SKM-1 treated with dmso at 0.1 percent for 144 hours (cell line): ENCODE data around the gene LIX1L.

ENCODE experiments used
- DNase-seq: peaks from one replicate; lab custom pipeline; 2025; ENCODE audit not compliant: unreplicated experiment; lab: John Stamatoyannopoulos, UW

LIX1L gene

DNA sequence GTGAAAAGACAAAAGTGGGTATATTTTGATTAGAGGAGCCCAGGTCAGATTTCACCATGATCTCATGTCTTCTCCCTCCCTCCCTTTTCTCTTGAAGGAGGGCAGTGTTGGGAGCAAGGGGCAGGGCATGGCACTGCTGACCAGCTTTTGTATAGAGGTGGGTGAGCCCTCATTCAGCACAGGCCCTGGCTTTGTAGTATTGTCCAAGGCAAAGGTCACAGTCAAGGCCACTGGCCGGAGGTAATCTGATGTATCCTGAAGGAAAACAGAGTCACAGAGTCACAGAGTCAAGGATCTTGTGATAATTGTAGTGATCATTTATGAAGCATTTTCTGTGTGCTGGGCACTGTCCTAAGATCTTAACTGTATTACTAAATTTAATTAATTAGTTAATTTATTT, 59.8 kb downstream of the LIX1L start:
- DNase-seq: no peak

GRCh38 chr1:145895471-145895870, 62.3 kb downstream of the LIX1L start:
- no peak for DNase-seq

DNA sequence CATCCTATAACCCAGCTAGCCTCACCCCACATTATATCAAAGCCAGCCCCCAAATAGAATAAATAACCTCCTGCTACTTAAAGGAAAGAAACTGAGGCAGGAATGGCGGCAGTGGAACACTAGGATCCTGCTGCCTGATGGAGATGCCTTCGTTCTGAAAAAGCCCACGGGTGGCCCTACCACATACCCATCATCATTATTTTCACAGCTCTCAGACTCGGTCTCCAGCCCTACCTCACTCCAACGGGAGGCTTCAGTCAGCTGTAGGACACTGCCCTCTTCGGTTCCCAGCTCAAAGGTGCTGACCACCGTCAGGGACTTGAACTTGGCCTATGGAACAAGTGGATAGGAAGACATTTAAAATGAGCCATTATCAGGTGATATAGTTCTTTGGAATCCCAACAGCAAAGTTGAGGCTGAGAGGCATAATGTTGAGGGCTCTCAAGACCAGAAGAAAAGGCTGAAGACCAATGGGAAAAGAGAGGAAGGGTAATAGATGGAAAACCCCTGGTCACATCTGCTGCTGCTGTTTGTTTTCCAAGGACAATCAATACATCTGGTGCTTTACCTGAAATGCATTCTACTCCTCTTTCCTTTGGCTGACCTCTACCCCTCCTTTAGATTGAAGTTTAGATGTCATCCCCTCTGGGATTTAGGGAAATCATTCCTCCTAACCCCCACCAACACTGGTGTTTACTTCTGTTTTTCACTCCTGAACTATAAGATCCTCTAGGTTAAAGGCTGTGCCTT, 64.3 kb downstream of the LIX1L start:
- no peak for DNase-seq

DNA sequence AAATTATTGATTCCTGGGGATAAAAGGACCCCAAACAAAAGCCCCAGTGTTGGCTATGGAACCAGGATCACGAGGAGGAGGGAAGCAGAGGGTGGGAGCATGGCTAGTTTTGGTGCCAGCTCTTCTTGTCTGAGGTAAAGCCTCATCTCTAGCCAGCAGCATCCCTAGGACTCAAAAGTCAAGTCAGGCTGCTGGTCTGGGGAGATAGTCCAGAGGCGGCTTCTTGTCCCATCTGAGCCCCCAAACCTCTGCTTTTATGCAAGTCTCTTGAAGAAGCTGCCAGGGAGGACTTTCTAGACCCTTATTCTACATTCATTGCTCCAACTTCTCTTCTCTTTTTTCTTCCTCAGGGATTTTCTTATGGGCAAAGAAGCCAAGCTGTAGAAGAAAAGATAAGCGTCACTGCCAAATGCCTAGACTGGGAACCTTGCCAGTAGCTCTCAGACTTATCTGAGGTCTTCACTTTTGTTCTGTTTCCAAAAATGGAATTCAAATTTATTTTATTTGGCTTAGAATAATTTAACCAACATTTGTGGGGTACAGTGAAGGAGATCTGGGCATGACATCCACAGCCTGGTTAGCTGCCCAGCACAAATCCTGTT, 65.2 kb downstream of the LIX1L start:
- no peak for DNase-seq

DNA sequence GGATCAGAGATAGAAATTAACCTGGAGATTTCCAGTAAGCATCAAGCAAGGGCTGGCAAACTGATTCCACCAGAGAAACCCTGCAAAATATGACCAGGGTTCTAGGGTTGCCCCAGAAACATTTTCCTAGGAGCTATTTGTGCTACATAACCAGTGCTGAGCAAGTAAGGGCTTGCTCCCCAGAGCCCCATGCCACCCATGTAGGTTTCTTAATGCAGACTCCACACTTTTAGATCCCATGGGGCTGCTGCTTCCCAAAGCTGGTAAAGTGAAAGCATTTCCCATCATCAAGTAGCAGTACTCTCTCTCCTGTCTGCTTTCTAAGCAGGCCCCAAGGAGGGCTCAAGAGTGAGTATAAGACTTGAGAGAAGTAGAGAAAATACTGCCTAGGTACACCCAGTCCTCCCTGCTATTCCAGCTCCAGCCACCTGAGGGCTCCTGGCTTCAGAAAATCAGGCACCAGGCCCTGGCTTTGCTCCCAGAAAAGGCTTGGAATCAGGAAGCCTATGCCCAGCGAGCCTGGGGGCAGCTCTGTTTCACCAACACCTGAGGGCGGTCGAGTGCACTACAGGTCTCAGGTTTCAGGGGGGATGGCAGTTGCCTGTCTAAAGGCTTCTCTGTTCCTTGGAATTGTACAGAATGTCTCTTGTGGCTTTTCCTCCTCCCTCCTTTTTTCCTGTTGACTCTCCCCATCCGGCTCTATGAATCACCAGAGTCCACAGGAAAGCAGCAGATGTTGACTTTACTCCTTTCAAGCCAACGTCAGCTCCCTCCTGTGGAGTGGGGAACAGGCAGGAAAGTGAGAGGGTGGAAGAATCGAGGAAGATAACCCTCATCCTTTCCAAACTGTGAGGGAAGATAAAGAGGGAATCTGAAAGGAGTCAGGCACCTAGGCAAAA, 66.0 kb downstream of the LIX1L start:
- DNase-seq: peak; percentile 79

GRCh38 chr1:145891143-145891542, 66.7 kb downstream of the LIX1L start:
- no peak for DNase-seq

DNA sequence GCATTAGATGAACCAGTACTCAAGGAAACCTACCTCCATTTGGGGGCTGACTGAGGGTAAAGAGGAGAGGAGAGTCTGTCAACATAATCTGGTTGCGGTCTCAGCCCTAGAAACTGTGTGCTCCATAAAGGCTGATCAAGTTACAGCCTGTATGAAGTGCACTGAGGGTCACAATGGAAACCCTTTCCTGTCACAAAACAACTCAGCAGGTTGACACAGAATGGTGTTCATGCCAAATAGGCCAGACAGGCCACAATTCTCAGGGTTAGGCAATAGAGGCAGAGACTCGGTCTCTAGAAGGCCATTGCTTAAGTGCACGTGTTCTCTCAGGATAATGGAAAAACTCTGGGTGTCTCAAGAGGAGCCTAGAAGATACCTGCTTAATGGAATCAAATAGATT, 68.1 kb downstream of the LIX1L start:
- no peak for DNase-seq

- DNase-seq: no peak
Observed at GRCh38 chr1:145887631-145888030, 70.2 kb downstream of the LIX1L start.

- no peak for DNase-seq
Observed at GRCh38 chr1:145886816-145887215, 71.0 kb downstream of the LIX1L start.

GRCh38 chr1:145886390-145886789, 71.4 kb downstream of the LIX1L start:
- no peak for DNase-seq

DNA sequence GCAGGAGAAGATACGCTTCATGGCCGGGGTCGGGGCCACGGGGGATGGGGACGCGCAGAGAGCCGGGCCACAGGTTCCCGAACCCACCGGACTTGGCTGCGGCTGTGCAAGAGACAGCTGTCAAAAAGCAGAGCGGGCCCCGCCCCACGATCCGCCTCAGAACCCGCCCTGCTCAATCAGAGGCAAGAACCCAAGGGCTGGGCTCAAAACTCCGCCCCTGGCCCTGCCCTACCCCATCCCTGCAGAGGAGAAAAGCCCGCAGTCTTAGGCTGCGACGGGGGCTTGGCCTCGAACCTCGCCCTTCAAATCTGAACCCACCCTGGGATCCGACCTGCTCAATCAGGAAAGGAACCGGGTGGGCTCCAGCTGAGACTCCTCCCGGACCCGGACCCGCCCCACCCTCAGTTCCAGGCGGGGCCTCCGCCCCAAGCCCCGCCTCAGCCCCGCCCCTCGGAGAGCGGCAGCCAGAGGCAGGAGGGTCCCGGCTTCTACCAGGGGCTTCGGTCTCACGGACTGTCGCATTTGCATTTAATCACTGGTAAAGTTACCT, 72.0 kb downstream of the LIX1L start, which contains the start of gene ANKRD35:
Gene ANKRD35 (minus strand): TSS at position 129 of the 550 bp plus-strand sequence. CDS start 108 bp downstream, at position 21.
- DNase-seq: peak; percentile 75

GRCh38 chr1:145884675-145885074, 73.1 kb downstream of the LIX1L start:
- DNase-seq: no peak
